PC-9 (cell line): ENCODE data around the gene HBQ1.
"Not testable (repeated sequence)": the region's sequence is repeated elsewhere in the genome, so short reads cannot be mapped to it uniquely, and the experiment has no call there.

Experiments
- CTCF ChIP-seq: fragments of 200-600 bp; sonication (generic); conservative IDR thresholded peaks from 2 replicates; pipeline ENCODE4 v1.6.1; 2017; ENCODE audit warnings: mixed run types, antibody characterized with exemption, mild to moderate bottlenecking, moderate library complexity
- EZH2 ChIP-seq: fragments of 200-600 bp; sonication (generic); IDR thresholded peaks from 2 replicates; pipeline ENCODE4 v1.8.0; 2017; ENCODE audit warnings: antibody characterized with exemption, low read depth

GRCh38 chr16:163139-163538 is 17.1 kb upstream of the HBQ1 start:
- TF ChIP-seq CTCF, EZH2: not testable (repeated sequence)
